Adipocyte (in vitro differentiated cells): ENCODE data around the gene THRB.

Experiments
- DNase-seq: peaks from one replicate; pipeline ENCODE4 v3.0.0-alpha.2; 2015; ENCODE audit warnings: low read depth
- H3K27me3 ChIP-seq: replicated peaks from 2 replicates; pipeline ENCODE4 v1.7.0; 2013; ENCODE audit warnings: mild to moderate bottlenecking, low read length, moderate library complexity; ENCODE audit not compliant: control insufficient read depth, insufficient read depth
- H3K36me3 ChIP-seq: 2 replicates; pipeline ENCODE4 v1.7.0; 2013; ENCODE audit warnings: low read length, mild to moderate bottlenecking, moderate library complexity; ENCODE audit not compliant: control insufficient read depth, insufficient read depth, severe bottlenecking
- H3K4me1 ChIP-seq: 2 replicates; pipeline ENCODE4 v1.7.0; 2013; ENCODE audit warnings: mild to moderate bottlenecking, low read length, moderate library complexity; ENCODE audit not compliant: control insufficient read depth, insufficient read depth
- H3K4me3 ChIP-seq: 2 replicates; pipeline ENCODE4 v1.7.0; 2013; ENCODE audit warnings: mild to moderate bottlenecking, low read length, moderate library complexity
- H3K9ac ChIP-seq: 2 replicates; pipeline ENCODE4 v1.7.0; 2013; ENCODE audit warnings: mild to moderate bottlenecking, low read length, moderate library complexity
- H3K9me3 ChIP-seq: 2 replicates; pipeline ENCODE4 v1.7.0; 2013; ENCODE audit warnings: mild to moderate bottlenecking, low read length, moderate library complexity; ENCODE audit not compliant: control insufficient read depth

The THRB gene

DNA sequence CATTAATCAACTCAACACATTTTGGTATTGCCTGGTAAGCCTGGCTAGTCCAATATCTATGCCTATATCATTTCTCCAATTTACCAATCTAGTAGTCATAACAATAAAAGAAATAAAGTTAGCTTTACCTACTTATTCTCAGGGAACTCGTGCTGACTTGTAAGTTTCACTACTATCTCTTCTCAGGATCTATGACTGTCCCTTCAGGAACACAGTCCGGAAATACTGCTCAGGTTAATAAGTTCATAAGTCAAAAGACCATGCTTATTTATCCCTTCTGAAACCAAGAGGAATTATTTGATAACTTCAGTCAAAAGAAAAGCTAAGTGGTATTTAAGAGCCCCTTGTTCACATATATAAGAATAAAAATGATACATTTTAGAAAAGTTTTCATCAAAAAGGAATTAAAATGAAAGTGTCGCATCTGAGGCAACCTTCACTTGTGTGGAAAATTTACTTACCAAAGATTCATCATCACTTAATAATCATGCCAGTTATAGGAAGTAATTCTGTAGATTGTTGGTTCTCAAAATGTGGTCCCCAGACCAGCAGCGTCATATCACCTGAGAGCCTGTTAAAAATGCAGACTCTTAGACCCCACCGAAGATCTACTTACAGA lies 15.5 kb upstream of the THRB start:
- H3K4me3 ChIP-seq: no peak overlapping the region
- DNase-seq: no peak
- no peaks in the 10 kb centered on the region for H3K27me3 ChIP-seq
- no peak overlapping the region for H3K9ac ChIP-seq
- peaks cover 23% of the 10 kb centered on the region for H3K4me1 ChIP-seq
- H3K36me3 ChIP-seq: no peaks in the 10 kb centered on the region
- H3K9me3 ChIP-seq: no peaks in the 10 kb centered on the region

GRCh38 chr3:24508423-24508839 lies 13.8 kb upstream of the THRB start:
- peaks cover 23% of the 10 kb centered on the region for H3K4me1 ChIP-seq
- no peaks in the 10 kb centered on the region for H3K36me3 ChIP-seq
- H3K27me3 ChIP-seq: no peaks in the 10 kb centered on the region
- H3K4me3 ChIP-seq: peak overlapping the region; percentile 19
- no peaks in the 10 kb centered on the region for H3K9me3 ChIP-seq
- peak; percentile 78 for DNase-seq
- no peak overlapping the region for H3K9ac ChIP-seq

GRCh38 chr3:24507776-24508422 lies 13.2 kb upstream of the THRB start:
- Histone ChIP-seq H3K9ac (peak overlapping the region; percentile 64), H3K9me3 (no peaks in the 10 kb centered on the region), H3K27me3 (no peaks in the 10 kb centered on the region), H3K36me3 (no peaks in the 10 kb centered on the region), H3K4me1 (peaks cover 23% of the 10 kb centered on the region), H3K4me3 (peak overlapping the region; percentile 19)
- no peak for DNase-seq

- H3K4me3 ChIP-seq: peak overlapping the region; percentile 19
- no peaks in the 10 kb centered on the region for H3K27me3 ChIP-seq
- H3K36me3 ChIP-seq: no peaks in the 10 kb centered on the region
- DNase-seq: peak; percentile 86
- H3K4me1 ChIP-seq: peaks cover 23% of the 10 kb centered on the region
- peak overlapping the region; percentile 64 for H3K9ac ChIP-seq
- no peaks in the 10 kb centered on the region for H3K9me3 ChIP-seq
Observed at GRCh38 chr3:24506966-24507775, 12.5 kb upstream of the THRB start.

GRCh38 chr3:24505691-24506550 lies 11.3 kb upstream of the THRB start:
- Histone ChIP-seq H3K27me3 (no peaks in the 10 kb centered on the region), H3K9ac (no peak overlapping the region), H3K9me3 (no peaks in the 10 kb centered on the region), H3K4me1 (peaks cover 27% of the 10 kb centered on the region), H3K36me3 (no peaks in the 10 kb centered on the region), H3K4me3 (no peak overlapping the region)
- DNase-seq: peak; percentile 51

DNA sequence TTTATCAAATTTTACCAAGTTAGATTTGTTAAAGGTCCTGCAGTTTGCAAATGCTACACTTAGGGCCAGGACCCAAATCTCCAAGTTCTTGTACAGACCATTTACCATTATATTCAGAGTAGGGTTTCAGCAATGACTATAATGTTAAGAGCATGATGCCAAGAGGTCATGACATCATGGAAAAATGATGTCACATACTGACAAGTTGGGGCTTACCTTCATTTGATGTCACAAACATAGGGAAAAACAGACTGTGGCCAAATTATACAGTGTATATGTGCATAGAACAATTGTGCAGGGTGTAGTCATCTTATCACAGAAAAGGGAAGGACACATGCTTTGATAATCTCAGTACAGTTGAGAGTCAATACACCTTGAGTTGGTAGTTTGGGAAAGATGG lies 10.1 kb upstream of the THRB start:
- H3K36me3 ChIP-seq: no peaks in the 10 kb centered on the region
- no peak overlapping the region for H3K9ac ChIP-seq
- H3K27me3 ChIP-seq: no peaks in the 10 kb centered on the region
- no peaks in the 10 kb centered on the region for H3K9me3 ChIP-seq
- no peak overlapping the region for H3K4me3 ChIP-seq
- H3K4me1 ChIP-seq: peaks cover 38% of the 10 kb centered on the region
- DNase-seq: no peak

GRCh38 chr3:24503616-24504113 lies 9.0 kb upstream of the THRB start:
- Histone ChIP-seq H3K9me3 (no peaks in the 10 kb centered on the region), H3K27me3 (no peaks in the 10 kb centered on the region), H3K4me1 (peaks cover 33% of the 10 kb centered on the region), H3K4me3 (no peak overlapping the region), H3K36me3 (no peaks in the 10 kb centered on the region), H3K9ac (no peak overlapping the region)
- no peak for DNase-seq

DNA sequence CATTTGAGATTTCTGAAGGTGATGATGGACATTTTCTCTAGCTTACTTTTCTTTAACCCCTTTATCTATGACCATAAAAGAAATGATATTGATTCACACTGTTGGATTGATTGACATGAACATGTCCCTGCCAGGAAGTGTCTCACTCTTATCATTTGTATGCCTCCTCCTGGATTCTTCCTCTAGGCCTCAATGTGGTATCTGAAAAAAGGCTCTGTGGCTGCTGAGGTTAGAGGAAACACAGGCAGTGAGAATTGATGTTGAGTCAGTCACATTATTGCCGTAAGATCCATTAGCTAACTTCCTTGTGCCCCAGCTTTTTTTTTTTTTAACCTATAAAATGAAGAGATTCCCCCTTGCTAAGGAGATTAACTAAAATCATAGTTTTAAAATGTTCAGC lies 8.0 kb upstream of the THRB start:
- DNase-seq: no peak
- no peaks in the 10 kb centered on the region for H3K9me3 ChIP-seq
- H3K4me3 ChIP-seq: no peak overlapping the region
- no peaks in the 10 kb centered on the region for H3K27me3 ChIP-seq
- no peaks in the 10 kb centered on the region for H3K36me3 ChIP-seq
- peaks cover 23% of the 10 kb centered on the region for H3K4me1 ChIP-seq
- H3K9ac ChIP-seq: no peak overlapping the region

- no peaks in the 10 kb centered on the region for H3K27me3 ChIP-seq
- no peak overlapping the region for H3K9ac ChIP-seq
- H3K9me3 ChIP-seq: no peaks in the 10 kb centered on the region
- H3K4me1 ChIP-seq: peaks cover 21% of the 10 kb centered on the region
- H3K36me3 ChIP-seq: no peaks in the 10 kb centered on the region
- no peak for DNase-seq
- H3K4me3 ChIP-seq: no peak overlapping the region
Observed at GRCh38 chr3:24500806-24501205, 6.2 kb upstream of the THRB start.

- Histone ChIP-seq H3K27me3 (no peaks in the 10 kb centered on the region), H3K9me3 (no peaks in the 10 kb centered on the region), H3K36me3 (no peaks in the 10 kb centered on the region), H3K4me3 (no peak overlapping the region), H3K4me1 (peaks cover 23% of the 10 kb centered on the region), H3K9ac (no peak overlapping the region)
- no peak for DNase-seq
Observed at GRCh38 chr3:24499991-24500390, 5.3 kb upstream of the THRB start.
